Kidney (tissue), 14 donors: ENCODE data around the gene WTAP. TPM values are rescaled to one million over a fixed set of nuclear protein-coding genes. Genes with fewer than 3 reads are reported as not detected.

Source experiments
- DNase-seq, 5 donors: peaks; one replicate each; pipeline ENCODE4 v3.0.0-alpha.2; 2013 to 2020
- FAIRE-seq: peaks from 2 replicates; lab custom pipeline; 2012; peaks lifted over from hg19 to GRCh38; lab: Jason Lieb, UNC
- H3K27ac ChIP-seq, 2 donors: one replicate each; pipeline ENCODE4 v1.7.0; 2013; ENCODE audit warnings: low read depth in 2 of 2, low read length in 2 of 2, inconsistent platforms in 1 of 2
- H3K27me3 ChIP-seq: one replicate; pipeline ENCODE4 v1.7.1; 2013; ENCODE audit warnings: low read length, inconsistent platforms; ENCODE audit not compliant: control insufficient read depth, insufficient read depth
- H3K36me3 ChIP-seq, 3 donors: one replicate each; pipeline versions ENCODE4 v1.7.0 to v1.7.1; 2013; ENCODE audit warnings: low read length in 3 of 3, control low read depth in 1 of 3, inconsistent platforms in 1 of 3; ENCODE audit not compliant: insufficient read depth in 3 of 3, control insufficient read depth in 2 of 3
- H3K4me1 ChIP-seq, 3 donors: one replicate each; pipeline versions ENCODE4 v1.7.0 to v1.7.1; 2013; ENCODE audit warnings: low read length in 3 of 3, inconsistent platforms in 1 of 3, low read depth in 1 of 3; ENCODE audit not compliant: control insufficient read depth in 2 of 3, insufficient read depth in 2 of 3
- H3K4me3 ChIP-seq, 3 donors: one replicate each; pipeline versions ENCODE4 v1.7.0 to v1.8.1; 2013; ENCODE audit warnings: low read length in 3 of 3, control low read depth in 1 of 3, inconsistent platforms in 1 of 3
- H3K9ac ChIP-seq, 3 donors: one replicate each; pipeline versions ENCODE4 v1.7.0 to v1.7.1; 2013; ENCODE audit warnings: low read length in 3 of 3, control low read depth in 1 of 3, inconsistent platforms in 1 of 3
- H3K9me3 ChIP-seq, 3 donors: one replicate each; pipeline versions ENCODE4 v1.7.0 to v1.7.1; 2013; ENCODE audit warnings: low read length in 3 of 3, control low read depth in 1 of 3, inconsistent platforms in 1 of 3; ENCODE audit not compliant: control insufficient read depth in 2 of 3, insufficient read depth in 1 of 3
- intact Hi-C: fragments of 100-400 bp; cut with DNase I; formaldehyde crosslinking; loops from one replicate; pipeline ENCODE4 v1.11.1; 2022
- polyA plus RNA-seq: library from polyadenylated mRNA; stranded (reverse); fragments of 350-450 nt; fragmentation: Illumina TruSeq; extraction: RNeasy Lipid Tissue Mini Kit (QIAGEN cat#74804); gene quantifications from one replicate; pipeline ENCODE4 v1.2.3, GENCODE V29; 2014; ENCODE audit warnings: low read depth, low replicate concordance; ENCODE audit not compliant: insufficient read depth
- total RNA-seq: library from RNA; stranded (reverse); fragmentation: NEBNext Ultra II Directional; extraction: Animal tissue kit (Norgen Biotek cat#: 25700); gene quantifications from one replicate; pipeline ENCODE4 v1.2.1, GENCODE V29; 2021
- TF ChIP-seq, protein P1 (sequence below): IDR thresholded peaks from 3 replicates; pipeline ENCODE4 v1.5.1; 2012; ENCODE audit warnings: mild to moderate bottlenecking, moderate library complexity, borderline replicate concordance; ENCODE audit not compliant: insufficient read depth; ENCODE audit errors: extremely low read depth
- donor health status: control.
- donor health status: control.
- donor health status: control.
- donor health status: control.
- donor health status: control.
- donor health status: DM: yes; HTN: yes; CAD: no.
- donor health status: Normal renal cell carcinoma (clear cell type).

The WTAP gene
- total and polyA plus RNA-seq, 2 donors from 2014 or later = 63.5 to 108 TPM

DNA sequence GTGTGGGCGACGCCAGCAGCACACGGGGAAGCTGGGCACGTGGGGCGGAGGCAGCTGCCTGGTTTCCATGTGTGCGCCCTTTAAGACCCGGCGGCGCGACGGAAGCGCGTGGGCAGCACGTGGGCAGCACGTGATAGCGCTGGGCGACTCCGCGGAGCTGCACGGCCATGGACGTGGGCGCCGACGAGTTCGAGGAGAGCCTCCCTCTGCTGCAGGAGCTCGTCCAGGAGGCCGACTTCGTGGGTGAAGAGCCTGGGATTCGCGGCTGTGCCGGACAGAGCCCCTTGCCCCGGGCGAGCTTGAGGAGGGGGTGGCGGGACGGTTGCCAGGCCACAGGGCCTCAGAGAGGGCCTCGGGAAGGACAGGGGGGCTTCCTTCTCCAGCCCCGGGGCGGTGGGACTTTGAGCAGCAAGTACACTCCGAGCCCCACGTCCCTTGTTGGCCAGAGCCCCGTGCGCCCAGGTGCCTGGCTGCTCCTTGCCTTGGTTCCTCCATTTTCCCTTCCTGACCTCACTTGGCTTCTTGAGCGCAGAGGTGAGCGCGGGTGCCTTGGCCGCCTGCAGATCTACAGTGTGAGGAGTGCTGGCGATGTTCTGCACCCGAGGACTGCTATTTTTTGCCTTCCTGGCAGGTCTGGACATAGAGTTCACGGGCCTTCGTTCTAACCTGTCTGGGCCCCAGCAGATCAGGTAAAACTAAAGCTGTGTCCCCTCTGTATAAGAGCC is 73.0 kb downstream of the WTAP start, which contains the start of gene PNLDC1:
TSS of gene PNLDC1 (plus strand) at position 136 of the 725 bp plus-strand sequence. CDS start at position 168, 32 bp downstream.
- Histone ChIP-seq H3K36me3 (peaks cover 0 to 21% (median 17%) of the 10 kb centered on the region in 3 donors), H3K27me3 (no peaks in the 10 kb centered on the region), H3K27ac (no peak within 1 kb of the TSS), H3K9me3 (no peaks in the 10 kb centered on the region), H3K4me3 (no peak within 1 kb of the TSS), H3K4me1 (no peaks in the 10 kb centered on the region), H3K9ac (no peak within 1 kb of the TSS)
- FAIRE-seq (no peak), DNase-seq (no peak)
- intact Hi-C loops = no loop called here
- TF ChIP-seq, protein P1, sequence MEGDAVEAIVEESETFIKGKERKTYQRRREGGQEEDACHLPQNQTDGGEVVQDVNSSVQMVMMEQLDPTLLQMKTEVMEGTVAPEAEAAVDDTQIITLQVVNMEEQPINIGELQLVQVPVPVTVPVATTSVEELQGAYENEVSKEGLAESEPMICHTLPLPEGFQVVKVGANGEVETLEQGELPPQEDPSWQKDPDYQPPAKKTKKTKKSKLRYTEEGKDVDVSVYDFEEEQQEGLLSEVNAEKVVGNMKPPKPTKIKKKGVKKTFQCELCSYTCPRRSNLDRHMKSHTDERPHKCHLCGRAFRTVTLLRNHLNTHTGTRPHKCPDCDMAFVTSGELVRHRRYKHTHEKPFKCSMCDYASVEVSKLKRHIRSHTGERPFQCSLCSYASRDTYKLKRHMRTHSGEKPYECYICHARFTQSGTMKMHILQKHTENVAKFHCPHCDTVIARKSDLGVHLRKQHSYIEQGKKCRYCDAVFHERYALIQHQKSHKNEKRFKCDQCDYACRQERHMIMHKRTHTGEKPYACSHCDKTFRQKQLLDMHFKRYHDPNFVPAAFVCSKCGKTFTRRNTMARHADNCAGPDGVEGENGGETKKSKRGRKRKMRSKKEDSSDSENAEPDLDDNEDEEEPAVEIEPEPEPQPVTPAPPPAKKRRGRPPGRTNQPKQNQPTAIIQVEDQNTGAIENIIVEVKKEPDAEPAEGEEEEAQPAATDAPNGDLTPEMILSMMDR = no peak

DNA sequence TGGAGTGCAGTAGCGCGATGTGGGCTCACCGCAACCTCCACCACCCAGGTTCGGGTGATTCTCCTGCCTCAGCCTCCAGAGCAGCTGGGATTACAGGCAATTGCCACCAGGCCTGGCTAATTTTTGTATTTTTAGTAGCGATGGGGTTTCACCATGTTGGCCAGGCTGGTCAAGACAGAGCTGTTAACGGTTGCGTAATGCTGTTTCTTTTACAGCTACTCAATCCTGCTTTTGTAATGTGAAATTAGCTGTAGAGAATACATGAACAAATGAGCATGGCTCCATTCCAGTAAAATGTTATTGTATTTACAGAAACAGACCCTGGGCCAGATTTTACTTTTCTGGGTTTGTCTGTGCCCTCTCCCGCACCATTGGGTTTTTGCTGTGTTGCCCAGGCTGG is 74.6 kb downstream of the WTAP start:
- H3K27ac ChIP-seq = no peak overlapping the region
- no peaks in the 10 kb centered on the region for H3K4me1 ChIP-seq
- H3K9me3 ChIP-seq = no peaks in the 10 kb centered on the region
- intact Hi-C loops = no loop called here
- H3K36me3 ChIP-seq = peaks cover 0 to 21% (median 17%) of the 10 kb centered on the region in 3 donors
- H3K27me3 ChIP-seq = no peaks in the 10 kb centered on the region
- DNase-seq (no peak), FAIRE-seq (no peak)
- H3K4me3 ChIP-seq = no peak overlapping the region
- TF ChIP-seq, protein P1 = no peak
- H3K9ac ChIP-seq = no peak overlapping the region

DNA sequence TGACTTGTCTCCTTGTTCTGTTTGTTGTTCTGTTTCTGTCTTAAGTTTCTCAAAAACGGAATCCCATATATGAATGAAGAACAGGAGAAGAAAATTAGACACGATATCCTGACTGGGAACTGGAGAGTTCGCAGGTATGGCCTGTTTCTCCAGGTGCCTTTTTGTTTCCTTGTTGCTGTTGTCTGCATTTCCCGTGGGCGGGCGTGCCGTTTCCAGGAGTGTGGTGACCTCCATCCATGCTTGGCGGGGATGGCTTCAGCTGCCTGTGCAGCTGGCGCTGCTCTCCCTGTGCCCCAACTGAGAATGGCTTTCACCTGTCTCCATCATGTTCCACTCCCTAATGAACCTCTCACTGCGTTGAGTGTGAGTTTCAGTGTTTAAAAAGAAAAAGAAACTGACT is 77.2 kb downstream of the WTAP start:
- Histone ChIP-seq H3K4me1 (no peaks in the 10 kb centered on the region), H3K27me3 (no peaks in the 10 kb centered on the region), H3K27ac (no peak overlapping the region), H3K9ac (no peak overlapping the region), H3K36me3 (peaks cover 0 to under 1% (median 0%) of the 10 kb centered on the region in 3 donors), H3K9me3 (no peaks in the 10 kb centered on the region), H3K4me3 (no peak overlapping the region)
- no peak for DNase-seq
- no peak for FAIRE-seq
- intact Hi-C loops = no loop called here
- TF ChIP-seq, protein P1 = no peak
